NCI-H1048 (cell line): ENCODE results near the gene NUDT16L1.

Experiments
- DNase-seq: peaks from one replicate; lab custom pipeline; 2025; lab: John Stamatoyannopoulos, UW

Gene NUDT16L1

GRCh38 chr16:4683255-4684057 is 9.9 kb upstream of the NUDT16L1 start:
- DNase-seq = no peak

GRCh38 chr16:4684058-4684715 is 9.2 kb upstream of the NUDT16L1 start:
- DNase-seq = no peak

GRCh38 chr16:4684763-4685162 is 8.6 kb upstream of the NUDT16L1 start:
- no peak for DNase-seq

- no peak for DNase-seq
Measured at GRCh38 chr16:4685292-4685691, 8.1 kb upstream of the NUDT16L1 start.

- no peak for DNase-seq
Measured at GRCh38 chr16:4685776-4686496, 7.4 kb upstream of the NUDT16L1 start.

GRCh38 chr16:4686497-4687210 is 6.7 kb upstream of the NUDT16L1 start:
- DNase-seq = no peak

- DNase-seq = no peak
Measured at GRCh38 chr16:4687416-4687815, 5.9 kb upstream of the NUDT16L1 start.

- DNase-seq = no peak
Measured at GRCh38 chr16:4687946-4688673, 5.3 kb upstream of the NUDT16L1 start.

- DNase-seq = no peak
Measured at GRCh38 chr16:4688674-4689045, 4.7 kb upstream of the NUDT16L1 start.

- no peak for DNase-seq
Measured at GRCh38 chr16:4689091-4689671, 4.2 kb upstream of the NUDT16L1 start.

- DNase-seq = no peak
Measured at GRCh38 chr16:4689864-4690704, 3.3 kb upstream of the NUDT16L1 start.

- DNase-seq = no peak
Measured at GRCh38 chr16:4690946-4691665, 2.3 kb upstream of the NUDT16L1 start.

- no peak for DNase-seq
Measured at GRCh38 chr16:4691666-4692412, 1.5 kb upstream of the NUDT16L1 start.

- DNase-seq = no peak
Measured at GRCh38 chr16:4692460-4693295, 684 bp upstream of the NUDT16L1 start.

- no peak for DNase-seq
Measured at GRCh38 chr16:4693956-4694641, 737 bp downstream of the NUDT16L1 start.

- DNase-seq = no peak
Measured at GRCh38 chr16:4694642-4695451, 1.5 kb downstream of the NUDT16L1 start.
